ENCODE measurements around the gene LHPP. TPM values are rescaled to one million over a fixed set of nuclear protein-coding genes. Genes with fewer than 3 reads are reported as not detected.

Gene LHPP
- total RNA-seq, 1 donor from 2014 or later = 15.3 TPM

DNA sequence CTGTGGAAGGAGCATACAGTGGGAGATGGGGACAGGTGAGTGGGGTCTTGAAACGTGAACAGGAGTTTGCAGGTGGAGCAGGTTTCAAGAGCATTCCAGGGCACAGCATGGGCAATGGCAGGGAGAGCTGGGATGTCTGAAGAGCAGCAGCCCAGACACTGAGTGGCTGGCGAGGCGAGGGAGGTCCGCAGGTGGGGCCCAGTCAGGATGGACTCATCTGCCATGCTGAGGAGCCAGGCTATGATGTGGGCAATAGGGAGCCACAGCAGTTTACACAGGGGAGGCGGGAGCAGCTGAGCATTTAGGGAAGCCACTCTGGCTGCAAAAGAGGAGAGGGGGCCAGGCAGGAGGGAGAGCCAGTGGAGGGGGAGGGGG, 143.8 kb downstream of the LHPP start:
- H3K27ac Mint-ChIP-seq (ENCODE audit: unreplicated experiment) = no peak overlapping the region
- H3K4me1 Mint-ChIP-seq (ENCODE audit: low read depth) = no peaks in the 10 kb centered on the region
- TF ChIP-seq, protein P1, sequence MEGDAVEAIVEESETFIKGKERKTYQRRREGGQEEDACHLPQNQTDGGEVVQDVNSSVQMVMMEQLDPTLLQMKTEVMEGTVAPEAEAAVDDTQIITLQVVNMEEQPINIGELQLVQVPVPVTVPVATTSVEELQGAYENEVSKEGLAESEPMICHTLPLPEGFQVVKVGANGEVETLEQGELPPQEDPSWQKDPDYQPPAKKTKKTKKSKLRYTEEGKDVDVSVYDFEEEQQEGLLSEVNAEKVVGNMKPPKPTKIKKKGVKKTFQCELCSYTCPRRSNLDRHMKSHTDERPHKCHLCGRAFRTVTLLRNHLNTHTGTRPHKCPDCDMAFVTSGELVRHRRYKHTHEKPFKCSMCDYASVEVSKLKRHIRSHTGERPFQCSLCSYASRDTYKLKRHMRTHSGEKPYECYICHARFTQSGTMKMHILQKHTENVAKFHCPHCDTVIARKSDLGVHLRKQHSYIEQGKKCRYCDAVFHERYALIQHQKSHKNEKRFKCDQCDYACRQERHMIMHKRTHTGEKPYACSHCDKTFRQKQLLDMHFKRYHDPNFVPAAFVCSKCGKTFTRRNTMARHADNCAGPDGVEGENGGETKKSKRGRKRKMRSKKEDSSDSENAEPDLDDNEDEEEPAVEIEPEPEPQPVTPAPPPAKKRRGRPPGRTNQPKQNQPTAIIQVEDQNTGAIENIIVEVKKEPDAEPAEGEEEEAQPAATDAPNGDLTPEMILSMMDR (IDR thresholded peaks at IDR 0.05) = no peak
- no peak for DNase-seq (ENCODE audit: low spot score)
- H3K36me3 Mint-ChIP-seq (ENCODE audit: low read depth) = no peaks in the 10 kb centered on the region
- no peaks in the 10 kb centered on the region for H3K9me3 Mint-ChIP-seq (ENCODE audit: low read depth)
- H3K27me3 Mint-ChIP-seq (ENCODE audit: low read depth) = no peaks in the 10 kb centered on the region
- H3K4me3 Mint-ChIP-seq (ENCODE audit: unreplicated experiment) = no peak overlapping the region

DNA sequence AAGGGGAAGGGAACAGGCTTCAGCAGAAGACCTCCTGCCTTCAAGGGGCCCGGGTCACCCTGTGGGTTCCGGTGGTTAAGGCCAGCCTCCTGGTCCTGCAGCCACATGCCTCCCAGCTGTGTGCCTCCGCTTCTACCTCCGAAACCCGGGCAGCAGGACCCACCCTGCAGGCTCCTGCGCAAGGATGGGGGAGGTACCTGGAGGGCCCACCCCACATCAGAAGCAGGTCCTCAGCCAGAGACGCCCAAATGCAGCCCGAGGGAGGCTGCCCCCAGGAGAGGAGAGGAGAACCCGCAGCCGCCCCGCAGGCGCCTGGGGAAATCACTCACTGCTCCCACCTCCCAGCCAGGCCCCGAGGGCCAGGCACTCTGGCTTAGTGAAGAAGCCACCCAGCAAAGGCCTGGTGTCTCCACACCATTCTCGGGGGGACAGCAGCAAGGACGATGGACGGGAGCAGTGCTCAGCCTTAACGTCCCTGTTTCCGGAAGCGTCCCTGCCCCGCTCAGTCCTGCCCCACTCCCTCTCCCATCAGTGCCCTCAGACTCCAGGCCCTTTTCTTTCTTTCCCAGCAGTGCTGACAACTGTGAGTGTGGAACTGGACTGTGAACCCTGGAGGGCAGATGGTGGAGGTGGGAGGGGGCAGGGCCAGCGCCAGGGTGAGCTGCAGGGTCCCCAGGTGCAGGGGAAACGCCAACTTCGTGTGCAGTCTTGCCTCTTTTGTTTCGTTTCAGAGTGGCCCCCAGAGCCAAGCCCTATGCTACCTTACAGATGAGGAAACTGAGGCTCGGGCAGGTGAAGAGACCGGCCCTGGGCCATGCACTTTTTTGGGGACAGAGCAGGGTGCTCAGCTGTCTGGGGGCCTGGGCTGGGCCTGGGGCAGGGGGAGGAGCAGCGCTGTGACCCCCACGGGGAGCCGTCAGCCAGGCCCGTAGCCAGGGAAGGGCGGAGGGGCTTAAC, 144.5 kb downstream of the LHPP start:
- no peak overlapping the region for H3K27ac Mint-ChIP-seq (ENCODE audit: unreplicated experiment)
- no peaks in the 10 kb centered on the region for H3K9me3 Mint-ChIP-seq (ENCODE audit: low read depth)
- H3K4me1 Mint-ChIP-seq (ENCODE audit: low read depth) = no peaks in the 10 kb centered on the region
- no peak for DNase-seq (ENCODE audit: low spot score)
- no peaks in the 10 kb centered on the region for H3K36me3 Mint-ChIP-seq (ENCODE audit: low read depth)
- TF ChIP-seq, protein P1 (IDR thresholded peaks at IDR 0.05) = no peak
- H3K27me3 Mint-ChIP-seq (ENCODE audit: low read depth) = no peaks in the 10 kb centered on the region
- no peak overlapping the region for H3K4me3 Mint-ChIP-seq (ENCODE audit: unreplicated experiment)

DNA sequence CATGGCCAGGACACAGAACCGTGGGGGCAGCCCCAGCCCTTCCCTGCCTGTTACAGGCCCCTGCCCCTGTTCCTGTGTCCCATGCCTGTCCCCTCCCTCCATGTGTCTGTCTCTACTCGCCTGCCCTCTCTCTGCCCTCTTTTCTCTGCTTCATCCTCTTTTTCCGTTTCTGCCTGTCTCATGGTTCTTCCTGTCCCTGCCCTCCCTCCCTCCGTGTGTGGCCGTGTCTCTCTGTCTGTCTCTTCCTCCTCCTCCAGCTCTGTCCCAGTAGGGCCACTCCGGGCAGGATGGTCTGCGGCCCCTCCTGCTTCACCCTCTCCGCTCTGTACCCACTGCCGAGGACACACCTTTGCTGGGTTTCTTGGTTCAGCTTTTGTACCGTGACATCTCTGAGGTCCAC, 145.2 kb downstream of the LHPP start:
- H3K27me3 Mint-ChIP-seq (ENCODE audit: low read depth) = no peaks in the 10 kb centered on the region
- TF ChIP-seq, protein P1 (IDR thresholded peaks at IDR 0.05) = no peak
- H3K4me1 Mint-ChIP-seq (ENCODE audit: low read depth) = no peaks in the 10 kb centered on the region
- no peak overlapping the region for H3K27ac Mint-ChIP-seq (ENCODE audit: unreplicated experiment)
- no peaks in the 10 kb centered on the region for H3K9me3 Mint-ChIP-seq (ENCODE audit: low read depth)
- no peak overlapping the region for H3K4me3 Mint-ChIP-seq (ENCODE audit: unreplicated experiment)
- H3K36me3 Mint-ChIP-seq (ENCODE audit: low read depth) = no peaks in the 10 kb centered on the region
- no peak for DNase-seq (ENCODE audit: low spot score)

DNA sequence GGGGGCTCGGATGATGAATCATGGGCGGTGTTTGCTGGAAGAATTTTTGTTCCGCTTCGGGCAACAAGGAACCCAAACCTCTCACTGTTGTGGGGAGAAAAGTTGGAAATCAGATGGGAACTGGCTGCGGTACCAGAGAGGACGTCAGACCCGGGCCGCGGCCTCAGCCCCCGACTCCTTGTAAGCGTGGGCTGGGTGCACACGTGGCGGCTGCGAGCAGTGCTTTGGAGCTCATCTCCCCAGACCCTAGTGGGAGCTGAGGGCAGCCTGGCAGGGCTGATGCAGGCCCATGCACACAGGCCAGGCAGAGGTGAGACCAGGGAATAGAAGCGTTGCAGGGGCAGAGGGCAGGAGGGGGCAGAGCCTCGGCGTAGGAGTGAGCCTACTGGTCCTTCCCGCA, 146.1 kb downstream of the LHPP start:
- no peaks in the 10 kb centered on the region for H3K9me3 Mint-ChIP-seq (ENCODE audit: low read depth)
- H3K27ac Mint-ChIP-seq (ENCODE audit: unreplicated experiment) = no peak overlapping the region
- TF ChIP-seq, protein P1 (IDR thresholded peaks at IDR 0.05) = no peak
- H3K36me3 Mint-ChIP-seq (ENCODE audit: low read depth) = no peaks in the 10 kb centered on the region
- no peak overlapping the region for H3K4me3 Mint-ChIP-seq (ENCODE audit: unreplicated experiment)
- H3K27me3 Mint-ChIP-seq (ENCODE audit: low read depth) = no peaks in the 10 kb centered on the region
- no peaks in the 10 kb centered on the region for H3K4me1 Mint-ChIP-seq (ENCODE audit: low read depth)
- DNase-seq (ENCODE audit: low spot score) = no peak

DNA sequence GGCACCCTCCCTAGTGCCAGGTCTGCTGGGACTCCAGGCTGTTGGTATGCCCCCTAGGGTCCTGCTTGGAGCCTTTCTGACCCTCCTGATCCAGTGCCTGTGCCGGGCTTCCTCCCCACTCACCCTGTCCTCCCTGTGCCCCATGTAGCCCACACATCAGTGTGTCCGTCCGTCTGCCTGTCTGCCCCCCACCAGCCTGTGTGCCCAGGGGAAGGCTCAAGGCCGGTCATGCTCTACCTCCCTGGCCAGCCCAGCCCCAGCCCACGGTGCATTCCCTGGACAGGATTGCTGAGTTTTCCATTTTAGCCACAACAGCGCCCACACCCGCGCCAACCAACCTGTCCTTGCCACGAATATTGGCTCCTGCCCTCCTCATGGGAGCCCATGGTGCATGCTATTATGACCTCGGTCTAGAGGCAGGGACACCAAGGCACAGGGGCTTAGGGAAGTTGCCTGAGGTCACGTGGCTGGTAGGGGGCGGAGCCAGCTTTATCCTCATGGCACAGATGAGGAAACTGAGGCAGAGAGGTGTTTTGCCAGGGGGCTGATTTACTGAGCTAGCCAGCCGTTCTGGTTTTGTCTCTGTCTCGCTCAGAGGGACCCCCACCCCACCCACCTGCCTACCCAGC, 146.6 kb downstream of the LHPP start:
- H3K27ac Mint-ChIP-seq (ENCODE audit: unreplicated experiment) = no peak overlapping the region
- H3K27me3 Mint-ChIP-seq (ENCODE audit: low read depth) = no peaks in the 10 kb centered on the region
- no peaks in the 10 kb centered on the region for H3K9me3 Mint-ChIP-seq (ENCODE audit: low read depth)
- no peaks in the 10 kb centered on the region for H3K4me1 Mint-ChIP-seq (ENCODE audit: low read depth)
- H3K36me3 Mint-ChIP-seq (ENCODE audit: low read depth) = no peaks in the 10 kb centered on the region
- no peak overlapping the region for H3K4me3 Mint-ChIP-seq (ENCODE audit: unreplicated experiment)
- TF ChIP-seq, protein P1 (IDR thresholded peaks at IDR 0.05) = no peak
- no peak for DNase-seq (ENCODE audit: low spot score)
